Central memory CD4-positive, alpha-beta T cell (primary cell): ENCODE measurements around the gene RBM15B.
A peak's percentile ranks its signal among the peaks of the same experiment; 100 is the strongest.
"Not testable (repeated sequence)": the region's sequence is repeated elsewhere in the genome, so short reads cannot be mapped to it uniquely, and the experiment has no call there.

Experiments
- DNase-seq: peaks from one replicate; pipeline ENCODE4 v3.0.0; 2022

RBM15B gene

DNA sequence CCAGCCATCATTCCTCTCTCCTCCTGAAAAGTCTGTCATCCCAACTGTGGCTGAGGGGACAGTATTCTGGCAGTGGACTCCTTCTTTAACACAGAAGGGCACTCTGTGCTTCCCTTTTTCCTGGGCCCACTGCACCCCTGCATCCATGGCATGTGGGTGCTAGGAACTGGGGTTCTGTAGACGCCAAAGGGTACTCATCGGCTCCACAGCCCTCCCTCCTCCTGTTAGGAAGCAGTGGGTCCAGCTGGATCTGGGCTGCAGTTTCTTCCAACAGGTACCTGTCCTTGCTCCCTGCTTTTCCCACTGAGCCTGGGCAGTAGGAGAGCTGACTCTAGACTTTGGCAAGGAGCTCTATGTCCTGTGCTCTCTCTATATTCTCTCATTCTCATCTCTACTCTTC, 12.4 kb upstream of the RBM15B start:
- DNase-seq = no peak

DNA sequence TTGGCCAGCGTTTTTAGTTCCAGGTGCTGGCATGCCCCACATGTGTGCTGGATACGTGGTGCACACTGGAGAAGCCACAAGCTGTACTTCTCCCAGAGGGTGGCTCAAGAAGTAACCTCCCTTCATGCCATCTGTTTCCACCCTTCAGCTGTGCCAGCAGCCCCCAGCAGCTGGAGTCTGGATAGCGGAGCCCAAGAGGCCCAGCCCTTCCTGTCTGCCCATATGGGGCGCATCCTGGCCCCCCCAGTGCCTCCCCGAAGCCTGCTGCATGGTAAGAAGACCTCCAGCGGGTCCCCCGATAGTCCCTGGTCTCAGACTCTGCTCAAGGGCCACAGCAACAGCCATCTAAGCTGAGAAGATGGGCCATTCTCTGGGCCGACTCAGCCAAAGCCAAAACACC, 11.8 kb upstream of the RBM15B start:
- DNase-seq = no peak

GRCh38 chr3:51379746-51380455, 11.2 kb upstream of the RBM15B start:
- DNase-seq = no peak

GRCh38 chr3:51380601-51381332, 10.3 kb upstream of the RBM15B start:
- no peak for DNase-seq

- no peak for DNase-seq
These were observed 9.8 kb upstream of the RBM15B start for GRCh38 chr3:51381333-51381705.

GRCh38 chr3:51382076-51382745, 8.9 kb upstream of the RBM15B start:
- DNase-seq = no peak

GRCh38 chr3:51382947-51383578, 8.0 kb upstream of the RBM15B start:
- no peak for DNase-seq

GRCh38 chr3:51384055-51384725, 6.9 kb upstream of the RBM15B start:
- no peak for DNase-seq

DNA sequence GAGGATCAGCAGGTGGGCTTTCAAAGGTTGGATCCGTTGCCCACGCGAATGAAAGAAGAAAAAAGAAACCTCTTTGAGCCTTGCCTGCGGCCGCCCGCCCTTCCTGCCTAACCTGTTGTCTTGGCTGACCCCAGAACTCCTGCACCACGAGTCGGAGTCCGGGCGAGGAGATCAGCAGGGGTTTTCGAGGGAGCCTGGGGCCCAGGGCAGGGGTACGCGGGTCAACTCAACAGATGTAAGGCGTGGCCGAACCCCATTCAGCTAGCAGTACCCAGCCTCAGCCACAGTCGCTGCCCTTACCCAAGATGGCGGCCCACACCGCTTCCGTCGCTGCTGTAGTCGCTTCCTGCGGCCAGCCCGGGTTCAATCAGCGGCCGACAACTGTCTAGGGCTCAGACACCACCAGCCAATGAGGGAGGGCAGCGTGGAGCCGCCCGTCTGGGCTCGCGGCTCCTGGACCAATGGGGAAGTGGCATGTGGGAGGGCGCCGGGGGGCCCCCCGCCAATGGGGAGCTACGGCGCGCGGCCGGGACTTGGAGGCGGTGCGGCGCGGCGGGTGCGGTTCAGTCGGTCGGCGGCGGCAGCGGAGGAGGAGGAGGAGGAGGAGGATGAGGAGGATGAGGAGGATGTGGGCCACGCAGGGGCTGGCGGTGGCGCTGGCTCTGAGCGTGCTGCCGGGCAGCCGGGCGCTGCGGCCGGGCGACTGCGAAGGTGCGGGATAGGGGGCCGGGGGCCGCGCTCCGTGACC, 6.2 kb upstream of the RBM15B start, which contains the start of gene MANF:
Gene MANF, plus strand, starts transcription at position 566 of the 748 bp plus-strand sequence. Its CDS starts 52 bp downstream, at position 618.
- DNase-seq = peak; percentile 98

DNA sequence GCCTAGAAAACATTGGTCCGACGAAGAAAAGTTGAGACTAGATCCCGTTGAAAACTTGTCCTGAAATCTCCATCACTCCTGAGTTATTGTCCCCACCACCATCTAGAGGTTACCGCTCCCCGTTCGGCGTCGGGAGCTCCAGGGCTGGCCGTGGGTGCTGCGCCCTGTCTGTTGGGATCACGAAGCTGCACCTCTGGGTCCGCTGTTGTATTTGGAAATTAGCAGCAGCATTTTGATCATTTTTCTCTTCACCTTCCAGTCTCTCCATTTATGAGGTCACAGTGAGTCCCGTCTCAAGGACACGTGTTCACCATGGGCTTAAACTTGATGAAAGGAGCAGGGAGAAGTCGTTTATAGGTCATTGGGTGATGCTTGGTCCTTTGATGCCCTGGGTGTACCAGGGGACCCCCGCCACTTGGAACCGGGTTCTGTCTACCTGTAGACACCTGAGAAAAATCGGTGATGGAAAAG, 5.4 kb upstream of the RBM15B start:
- peak; percentile 28 for DNase-seq

DNA sequence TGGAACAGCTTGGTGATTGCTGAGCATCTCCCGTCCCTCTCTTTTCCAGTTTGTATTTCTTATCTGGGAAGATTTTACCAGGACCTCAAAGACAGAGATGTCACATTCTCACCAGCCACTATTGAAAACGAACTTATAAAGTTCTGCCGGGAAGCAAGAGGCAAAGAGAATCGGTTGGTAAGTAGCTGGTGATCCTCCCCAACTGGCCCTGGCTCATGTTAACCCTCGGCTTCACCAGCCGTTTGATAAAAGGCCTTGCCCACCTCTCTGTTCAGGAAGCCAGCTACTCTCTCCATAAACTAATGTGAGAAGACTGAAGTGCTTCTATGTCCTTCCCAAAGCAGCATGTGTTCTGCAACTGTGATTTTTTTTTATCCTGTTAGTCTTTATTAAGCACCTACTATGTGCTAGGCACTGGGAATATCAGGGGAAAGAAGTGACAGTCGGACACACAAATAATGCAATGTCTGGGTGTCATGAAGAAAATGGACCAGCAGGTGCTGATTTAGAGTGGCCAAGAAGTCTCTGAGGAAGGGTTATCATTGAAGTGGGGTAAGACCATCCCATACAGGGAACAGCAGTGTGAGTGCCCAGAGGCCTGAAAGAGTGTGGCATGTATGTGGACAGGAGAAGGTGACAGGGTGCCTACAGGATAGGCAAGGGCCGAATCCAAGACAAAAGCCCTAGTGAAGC, 4.8 kb upstream of the RBM15B start:
- DNase-seq = no peak

DNA sequence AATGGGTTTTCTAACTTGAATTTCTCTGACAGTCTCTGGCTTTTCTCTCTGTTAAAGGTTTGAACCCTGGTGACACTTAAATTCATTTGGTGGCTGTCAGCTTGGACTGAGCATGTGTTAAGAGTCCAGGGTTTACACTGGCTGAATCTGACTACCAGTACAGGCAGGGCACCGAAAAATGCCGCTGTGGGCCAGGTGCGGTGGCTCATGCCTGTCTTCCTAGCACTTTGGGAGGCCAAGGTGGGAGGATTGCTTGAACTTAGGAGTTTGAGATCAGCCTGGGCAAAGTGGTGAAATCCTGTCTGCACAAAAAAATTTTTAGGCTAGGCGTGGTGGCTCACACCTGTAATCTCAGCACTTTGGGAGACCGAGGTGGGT, 4.2 kb upstream of the RBM15B start:
- no peak for DNase-seq

- not testable (repeated sequence) for DNase-seq
These were observed 3.8 kb upstream of the RBM15B start for GRCh38 chr3:51387281-51387680.

DNA sequence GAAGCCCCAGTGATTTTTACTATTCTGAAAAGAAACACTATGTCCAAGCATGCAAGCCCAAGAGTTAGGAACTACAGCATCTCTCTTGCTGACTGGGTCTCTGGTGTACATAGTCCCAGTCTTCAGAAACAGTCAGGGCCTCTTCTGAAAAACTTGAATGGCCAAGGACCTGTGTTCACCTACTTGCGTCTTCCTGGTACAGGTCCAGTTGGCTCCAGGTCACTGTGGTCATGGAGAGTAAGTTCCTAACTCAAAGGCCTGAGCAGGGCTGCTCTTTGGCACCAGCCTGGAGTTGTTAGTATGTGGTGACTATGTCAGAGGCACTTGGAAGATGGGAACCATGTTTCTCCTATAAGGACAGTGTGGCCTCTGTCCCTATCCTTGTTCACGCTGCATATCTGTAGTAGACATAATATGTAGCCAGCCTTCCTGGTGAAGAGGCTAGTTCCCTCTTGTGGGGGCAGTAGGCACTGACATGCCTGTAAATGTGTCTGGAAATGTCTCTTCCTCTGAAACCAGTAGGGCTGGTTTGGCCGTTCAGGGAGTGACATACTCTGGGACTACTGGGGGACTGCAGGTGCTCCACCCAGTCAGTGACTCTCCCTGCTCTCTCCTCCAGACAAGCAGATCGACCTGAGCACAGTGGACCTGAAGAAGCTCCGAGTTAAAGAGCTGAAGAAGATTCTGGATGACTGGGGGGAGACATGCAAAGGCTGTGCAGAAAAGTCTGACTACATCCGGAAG, 2.6 kb upstream of the RBM15B start:
- DNase-seq = no peak

DNA sequence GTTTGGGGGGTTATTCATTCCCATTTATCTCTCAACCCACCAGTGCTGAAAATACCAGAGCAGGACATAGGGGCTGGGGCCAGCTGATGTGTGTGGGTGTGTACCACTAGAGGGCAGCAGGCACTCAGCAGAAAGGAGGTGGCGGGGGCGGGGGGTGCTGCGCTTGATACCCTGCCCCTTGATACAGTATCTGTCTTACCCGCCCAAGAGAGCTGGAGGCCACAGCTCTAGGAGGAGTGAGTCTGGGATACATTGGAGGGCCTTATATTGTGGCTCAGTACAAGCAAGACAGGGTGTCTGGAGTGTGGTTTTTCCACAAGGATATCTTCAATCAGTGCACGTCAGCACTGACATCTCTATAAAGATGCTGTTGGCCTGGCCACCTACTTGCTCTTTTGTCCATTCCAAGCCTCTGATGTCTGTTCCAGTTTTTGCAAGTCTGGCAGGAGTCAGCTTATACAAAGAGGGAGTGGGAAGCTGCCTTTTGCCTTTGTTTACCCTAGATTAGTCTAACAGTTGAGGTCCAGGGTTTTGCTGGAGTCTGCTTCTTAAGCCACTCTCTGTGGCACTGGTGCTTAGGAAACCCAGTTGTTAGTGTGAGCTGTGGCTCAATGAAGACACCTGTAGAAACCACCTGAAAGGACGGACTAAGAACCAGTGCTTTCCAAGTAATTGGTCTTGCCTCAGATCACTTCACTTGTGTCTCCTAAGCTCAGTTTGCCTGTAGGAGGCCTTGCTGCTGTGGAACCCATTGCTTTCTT, 1.5 kb upstream of the RBM15B start:
- DNase-seq = peak; percentile 51

- DNase-seq = no peak
These were observed 625 bp upstream of the RBM15B start for GRCh38 chr3:51390246-51391074.

- peak; percentile 64 for DNase-seq
These were observed 675 bp downstream of the RBM15B start for GRCh38 chr3:51391566-51392354.
